K562 (cell line): ENCODE measurements around the gene IP6K3. TPM values are rescaled to one million over a fixed set of nuclear protein-coding genes. Genes with fewer than 3 reads are reported as not detected.

ENCODE experiments used
- ATAC-seq: fragments of 200-7000 bp; cut with Tn5 transposase; 3 replicates; pipeline ENCODE4 v1.9.1; 2020; ENCODE audit warnings: moderate library complexity
- BruUV-seq: library from RNA; stranded (reverse); fragments of 400-500 nt; replicated peaks from 2 replicates; lab custom pipeline; 2021; lab: Mats Ljungman, UMichigan
- CTCF ChIA-PET: fragments of 300-600 bp; formaldehyde crosslinking; extraction: SDS; loops from one replicate; lab custom pipeline; 2021; ENCODE audit warnings: low intra/inter-chr PET ratio; lab: Yijun Ruan, JAX
- POLR2A ChIA-PET: fragments of 300-600, 350-650 bp; sonication (Branson Sonifier 250); formaldehyde crosslinking; extraction: SDS; loops from one replicate; lab custom pipeline; 2021; ENCODE audit warnings: antibody characterized with exemption, inconsistent platforms; lab: Yijun Ruan, JAX
- DNase-seq, 4 experiments: peaks; one replicate each; pipeline versions ENCODE4 v3.0.0 to v3.0.0-alpha.2; 2011 to 2018; ENCODE audit warnings: low spot score in 3 of 4, mixed read lengths in 3 of 4; ENCODE audit errors: extremely low read depth in 1 of 4
- FAIRE-seq: peaks from 2 replicates; lab custom pipeline; 2011; peaks lifted over from hg19 to GRCh38; lab: Jason Lieb, UNC
- H2AFZ ChIP-seq: 2 replicates; pipeline ENCODE4 v1.6.0; 2011; ENCODE audit warnings: low read depth, low read length, control low read depth, inconsistent platforms
- H3K27ac ChIP-seq: fragments of 200-600 bp; 3 replicates; pipeline ENCODE4 v1.8.0; 2011; ENCODE audit warnings: low read depth, mild to moderate bottlenecking, control low read depth, inconsistent platforms, low read length, moderate library complexity, mixed read lengths; ENCODE audit errors: extremely low read depth
- H3K27me3 ChIP-seq, 2 experiments: fragments of 300-600 bp in 1 of 2; 2 replicates in 1 of 2; 3 replicates in 1 of 2; pipeline versions ENCODE4 v1.6.0 to v1.8.0; 2011; ENCODE audit warnings: inconsistent platforms in 2 of 2, low read length in 2 of 2, mild to moderate bottlenecking in 1 of 2, mixed read lengths in 1 of 2, moderate library complexity in 1 of 2; ENCODE audit not compliant: control insufficient read depth in 2 of 2, insufficient read depth in 2 of 2
- H3K36me3 ChIP-seq: fragments of 300-600 bp; 3 replicates; pipeline ENCODE4 v1.8.0; 2011; ENCODE audit warnings: mild to moderate bottlenecking, low read length, inconsistent platforms; ENCODE audit not compliant: control insufficient read depth, insufficient read depth
- H3K4me1 ChIP-seq, 2 experiments: fragments of 200-600 bp in 1 of 2; replicated peaks in 1 of 2; 2 replicates in 1 of 2; 3 replicates in 1 of 2; pipeline versions ENCODE4 v1.5.1 to v1.8.0; 2011; ENCODE audit warnings: inconsistent platforms in 2 of 2, low read length in 2 of 2, mild to moderate bottlenecking in 1 of 2, mixed read lengths in 1 of 2, moderate library complexity in 1 of 2; ENCODE audit not compliant: control insufficient read depth in 2 of 2, insufficient read depth in 2 of 2
- H3K4me2 ChIP-seq: 2 replicates; pipeline ENCODE4 v1.6.1; 2011; ENCODE audit warnings: low read length, control low read depth, inconsistent platforms, mixed read lengths; ENCODE audit not compliant: insufficient read depth
- H3K4me3 ChIP-seq: fragments of 200-600 bp; sonication (generic), shearing (Covaris generic); 2 replicates; pipeline ENCODE4 v1.5.1; 2016; ENCODE audit warnings: control low read depth, inconsistent platforms
- H3K79me2 ChIP-seq: fragments of 200-600 bp; 3 replicates; pipeline ENCODE4 v1.8.0; 2011; ENCODE audit warnings: low read length, inconsistent platforms; ENCODE audit not compliant: control insufficient read depth, insufficient read depth
- H3K9ac ChIP-seq, 2 experiments: 2 replicates each; pipeline versions ENCODE4 v1.6.0 to v1.6.1; 2011; ENCODE audit warnings: low read depth in 2 of 2, low read length in 2 of 2, control low read depth in 1 of 2, inconsistent platforms in 1 of 2, mild to moderate bottlenecking in 1 of 2, mixed read lengths in 1 of 2; ENCODE audit not compliant: insufficient read depth in 1 of 2
- H3K9me1 ChIP-seq: one replicate; pipeline ENCODE4 v1.6.0; 2011; ENCODE audit warnings: inconsistent platforms, mild to moderate bottlenecking, low read length, moderate library complexity; ENCODE audit not compliant: control insufficient read depth, insufficient read depth
- H3K9me3 ChIP-seq: replicated peaks from 2 replicates; pipeline ENCODE4 v1.5.1; 2011; ENCODE audit warnings: low read depth, low read length, inconsistent platforms; ENCODE audit not compliant: control insufficient read depth, insufficient read depth
- H4K20me1 ChIP-seq: replicated peaks from 2 replicates; pipeline ENCODE4 v1.6.1; 2011; ENCODE audit warnings: low read length, inconsistent platforms, mixed read lengths; ENCODE audit not compliant: control insufficient read depth, insufficient read depth
- ARID3B ChIP-seq: fragments of 250-450 bp; sonication (Bioruptor Pico); IDR thresholded peaks from 2 replicates; pipeline ENCODE4 v1.4.0; 2020; ENCODE audit warnings: borderline replicate concordance
- BHLHE40 ChIP-seq: IDR thresholded peaks from 2 replicates; pipeline ENCODE4 v1.6.1; 2011; ENCODE audit warnings: low read length, improper control_type of control experiment
- CBFA2T2 ChIP-seq: fragments of 450-650 bp; conservative IDR thresholded peaks from 2 replicates; pipeline ENCODE4 v1.6.1; 2017; ENCODE audit warnings: mild to moderate bottlenecking
- CBFA2T3 ChIP-seq: fragments of 450-650 bp; IDR thresholded peaks from 2 replicates; pipeline ENCODE4 v1.6.1; 2017
- FOSL1 ChIP-seq: fragments of 200-800 bp; sonication (Bioruptor generic); conservative IDR thresholded peaks from 2 replicates; pipeline ENCODE4 v1.6.1; 2016; ENCODE audit warnings: missing genetic modification characterization, missing compliant biosample characterization
- KDM1A ChIP-seq, 2 experiments: fragments of 450-650 bp; IDR thresholded peaks; 2 replicates each; pipeline ENCODE4 v1.6.1; 2016; ENCODE audit warnings: mild to moderate bottlenecking in 2 of 2
- L3MBTL2 ChIP-seq: fragments of 450-650 bp; IDR thresholded peaks from 2 replicates; pipeline ENCODE4 v1.6.1; 2016; ENCODE audit warnings: mild to moderate bottlenecking, moderate library complexity
- NFIC ChIP-seq: fragments of 450-650 bp; IDR thresholded peaks from 2 replicates; pipeline ENCODE4 v1.6.1; 2017; ENCODE audit warnings: mild to moderate bottlenecking, inconsistent platforms
- RAD51 ChIP-seq: fragments of 450-650 bp; IDR thresholded peaks from 2 replicates; pipeline ENCODE4 v1.7.1; 2016; ENCODE audit warnings: low read depth, mild to moderate bottlenecking, borderline replicate concordance
- USF1 ChIP-seq: sonication (generic); formaldehyde crosslinking; IDR thresholded peaks from 2 replicates; pipeline ENCODE4 v1.9.0; 2022; ENCODE audit warnings: mild to moderate bottlenecking, missing genetic modification reagents
- USF2 ChIP-seq: sonication (generic); formaldehyde crosslinking; IDR thresholded peaks from 2 replicates; pipeline ENCODE4 v1.5.0; 2020; ENCODE audit warnings: missing genetic modification reagents
- VEZF1 ChIP-seq: fragments of 200-800 bp; sonication (Bioruptor generic); IDR thresholded peaks from 2 replicates; pipeline ENCODE4 v1.6.1; 2017; ENCODE audit warnings: missing genetic modification characterization, missing compliant biosample characterization
- WGBS: fragments of 100-300 bp; shearing (Covaris generic); methylation state at CpG from one replicate; pipeline ENCODE4 v1.1.6; 2016; ENCODE audit warnings: low coverage, mixed read lengths; ENCODE audit not compliant: insufficient coverage; ENCODE audit errors: missing lambda C conversion rate; 5-methylcytosine and 5-hydroxymethylcytosine counted together
- in situ Hi-C: fragments of 300-500 bp; cut with MboI; formaldehyde crosslinking; loops from 4 replicates; pipeline ENCODE4 v1.15.0; 2018; ENCODE audit warnings: inconsistent platforms, mixed read lengths
- intact Hi-C: fragments of 100-400 bp; cut with micrococcal nuclease; formaldehyde crosslinking; loops from 2 replicates; pipeline ENCODE4 v1.14.2; 2022
- polyA plus RNA-seq, 8 experiments: library from polyadenylated mRNA; depleted of rRNA in 4 of 8; stranded (reverse) in 5 of 8; unstranded in 3 of 8; fragments of >200 nt; fragmentation: Nextera tagmentation in 2 of 8; fragmentation: Illumina TruSeq in 1 of 8; extraction: Ambion mirVana in 2 of 8; extraction: Trizol in 1 of 8; gene quantifications; 2 replicates each; pipeline versions ENCODE4 v1.2.1 to v1.2.3, GENCODE V29; 2011 to 2014; ENCODE audit warnings: inconsistent platforms in 1 of 8, missing spikeins in 1 of 8
- total RNA-seq, 7 experiments: library from RNA; depleted of rRNA in 6 of 7; stranded (reverse); fragments of >200 nt in 6 of 7; fragmentation: Illumina TruSeq in 2 of 7; extraction: Trizol in 2 of 7; gene quantifications; 2 replicates each; pipeline versions ENCODE4 v1.2.1 to v1.2.3, GENCODE V29; 2011 to 2021; ENCODE audit warnings: low replicate concordance in 1 of 7
- TF ChIP-seq, protein P1 (sequence below), 2 experiments: IDR thresholded peaks; 2 replicates each; pipeline ENCODE4 v1.6.1; 2011; ENCODE audit warnings: borderline replicate concordance in 1 of 2, control low read depth in 1 of 2, low read depth in 1 of 2, low read length in 1 of 2, mild to moderate bottlenecking in 1 of 2, mixed read lengths in 1 of 2, moderate library complexity in 1 of 2; ENCODE audit not compliant: insufficient read depth in 1 of 2, insufficient read length in 1 of 2, poor library complexity in 1 of 2, severe bottlenecking in 1 of 2; ENCODE audit errors: extremely low read depth in 1 of 2
- TF ChIP-seq, protein P2 (sequence below): sonication (generic); formaldehyde crosslinking; IDR thresholded peaks from 2 replicates; pipeline ENCODE4 v1.9.0; 2022; ENCODE audit warnings: mild to moderate bottlenecking, missing genetic modification reagents

The IP6K3 gene
- total and polyA plus RNA-seq, 9 of the 15 experiments (the other 6 are each of a cell fraction or from before 2014, with no cell fraction given), result not detected

DNA sequence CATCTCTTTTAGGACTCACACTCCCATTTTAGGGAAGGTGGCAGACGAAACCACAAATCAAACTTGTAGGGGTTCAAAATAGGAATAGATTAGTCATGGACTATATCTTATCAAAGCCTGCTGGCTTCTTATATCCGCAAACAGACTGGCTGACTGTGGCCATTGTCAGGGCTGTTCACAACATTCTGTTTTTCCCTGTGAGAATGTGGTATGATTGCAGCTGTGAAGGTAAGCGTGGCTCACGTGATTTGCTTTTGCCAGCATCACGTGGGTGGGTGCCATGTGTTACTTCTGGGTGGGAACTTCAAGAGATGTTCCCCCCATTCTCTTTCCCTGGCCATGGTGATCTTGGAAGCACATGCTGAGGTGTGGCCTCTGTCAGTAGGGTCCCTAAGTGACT is 5.9 kb downstream of the IP6K3 start:
- peaks cover 2% of the 10 kb centered on the region for H3K9me1 ChIP-seq
- no peak overlapping the region for H3K9ac ChIP-seq
- POLR2A ChIA-PET, result no interaction called here
- intact Hi-C loops, result no loop called here
- H3K79me2 ChIP-seq, result no peaks in the 10 kb centered on the region
- peaks cover 18 to 57% of the 10 kb centered on the region in 2 experiments; a peak in 4 of 5 replicates for H3K27me3 ChIP-seq
- no peak for FAIRE-seq
- H3K4me3 ChIP-seq, result no peak overlapping the region
- CTCF ChIA-PET, result no interaction called here
- ATAC-seq, result no peak
- H3K36me3 ChIP-seq, result no peaks in the 10 kb centered on the region
- no peak overlapping the region for H3K4me2 ChIP-seq
- H3K27ac ChIP-seq, result no peak overlapping the region
- no peaks in the 10 kb centered on the region for H3K9me3 ChIP-seq
- DNase-seq, result no peak
- H4K20me1 ChIP-seq, result peaks cover 5% of the 10 kb centered on the region
- H2AFZ ChIP-seq, result no peak overlapping the region
- in situ Hi-C loops, result no loop called here
- H3K4me1 ChIP-seq, result peaks cover 8 to 9% of the 10 kb centered on the region in 2 experiments; a peak in 2 of 5 replicates
- BruUV-seq, result no TSS peak
- WGBS, result 11% methylated on average over 5 of the region's 5 CpGs
- TF ChIP-seq NFIC (no peak), VEZF1 (0 out of 2 replicates have a peak, but pooled peaks have one; percentile 19), CBFA2T3 (peak; percentile 24; the same call in 1 of the 2 replicates), ARID3B (CRISPR knock-in tag) (no peak), L3MBTL2 (peak; percentile 41; the same call in 1 of the 2 replicates), USF1 (CRISPR knock-in tag) (peak; percentile 90), KDM1A (IDR thresholded peaks at IDR 0.05) (no peak), BHLHE40 (peak; percentile 42; the same call in 1 of the 2 replicates), RAD51 (peak; percentile 78), CBFA2T2 (0 out of 2 replicates have a peak, but pooled peaks have one; percentile 39), USF2 (peak; percentile 76), FOSL1 (tag) (peak; percentile 58)
- TF ChIP-seq, protein P1, sequence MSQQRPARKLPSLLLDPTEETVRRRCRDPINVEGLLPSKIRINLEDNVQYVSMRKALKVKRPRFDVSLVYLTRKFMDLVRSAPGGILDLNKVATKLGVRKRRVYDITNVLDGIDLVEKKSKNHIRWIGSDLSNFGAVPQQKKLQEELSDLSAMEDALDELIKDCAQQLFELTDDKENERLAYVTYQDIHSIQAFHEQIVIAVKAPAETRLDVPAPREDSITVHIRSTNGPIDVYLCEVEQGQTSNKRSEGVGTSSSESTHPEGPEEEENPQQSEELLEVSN (IDR thresholded peaks at IDR 0.05; ENCODE audit: borderline replicate concordance in 1 of 2, extremely low read depth in 1 of 2, insufficient read depth in 1 of 2, insufficient read length in 1 of 2, low read depth in 1 of 2, low read length in 1 of 2, poor library complexity in 1 of 2, severe bottlenecking in 1 of 2), result peak in 1 of 2 experiments; percentile 38
- TF ChIP-seq, protein P2, sequence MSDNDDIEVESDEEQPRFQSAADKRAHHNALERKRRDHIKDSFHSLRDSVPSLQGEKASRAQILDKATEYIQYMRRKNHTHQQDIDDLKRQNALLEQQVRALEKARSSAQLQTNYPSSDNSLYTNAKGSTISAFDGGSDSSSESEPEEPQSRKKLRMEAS (CRISPR knock-in tag), result peak; percentile 60; the same call in 1 of the 2 replicates
